ENCODE data around the gene XRCC5.
A peak's percentile ranks its signal among the peaks of the same experiment; 100 is the strongest.

The XRCC5 gene

GRCh38 chr2:216245391-216245975, 136.3 kb downstream of the XRCC5 start:
- H3K4me3 ChIP-seq (ENCODE audit: low read length): no peak overlapping the region
- DNase-seq (ENCODE audit: low read depth): no peak
- no peak for TF ChIP-seq CTCF (conservative IDR thresholded peaks at IDR 0.05; ENCODE audit: low read length)

- DNase-seq (ENCODE audit: low read depth): peak; percentile 2
- no peak overlapping the region for H3K4me3 ChIP-seq (ENCODE audit: low read length)
- no peak for TF ChIP-seq CTCF (conservative IDR thresholded peaks at IDR 0.05; ENCODE audit: low read length)
These were observed 137.6 kb downstream of the XRCC5 start for GRCh38 chr2:216246766-216247165.

All from AG10803 (cell line).